Measurements from ENCODE around the gene GID8. TPM values are rescaled to one million over a fixed set of nuclear protein-coding genes. Genes with fewer than 3 reads are reported as not detected.
A peak's percentile ranks its signal among the peaks of the same experiment; 100 is the strongest.

GID8 gene
- total and polyA plus RNA-seq, 2 of the 13 experiments (the other 11 are each of a cell fraction or from before 2014, with no cell fraction given) = 39.6 to 59.8 TPM

DNA sequence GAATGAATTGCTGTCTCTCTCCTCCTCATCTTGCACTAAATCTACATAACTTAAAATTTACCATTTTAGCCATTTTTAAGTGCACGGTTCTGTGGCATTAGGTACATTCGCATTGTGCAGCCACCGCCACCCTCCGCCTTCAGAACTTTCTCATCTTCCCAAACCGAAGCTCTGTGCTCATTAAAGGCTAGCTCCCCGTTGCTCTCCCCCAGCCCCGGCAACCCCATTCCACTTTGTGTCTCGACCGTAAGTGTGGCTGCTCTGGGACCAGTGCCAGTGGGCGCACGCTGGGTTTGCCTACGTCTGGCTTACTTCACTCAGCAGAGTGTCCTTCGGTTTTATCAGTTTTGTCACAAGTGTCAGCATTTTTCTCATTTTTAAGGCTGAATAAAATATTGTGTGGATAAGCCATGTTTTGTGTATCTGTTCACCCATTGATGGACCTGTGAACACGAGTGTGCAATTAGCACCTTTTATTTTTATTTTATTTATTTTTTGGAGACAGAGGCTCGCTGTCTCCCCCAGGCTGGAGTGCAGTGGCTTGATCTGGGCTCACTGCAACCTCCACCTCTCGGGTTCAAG, 31.3 kb downstream of the GID8 start (continued):
- TF ChIP-seq, protein P1, sequence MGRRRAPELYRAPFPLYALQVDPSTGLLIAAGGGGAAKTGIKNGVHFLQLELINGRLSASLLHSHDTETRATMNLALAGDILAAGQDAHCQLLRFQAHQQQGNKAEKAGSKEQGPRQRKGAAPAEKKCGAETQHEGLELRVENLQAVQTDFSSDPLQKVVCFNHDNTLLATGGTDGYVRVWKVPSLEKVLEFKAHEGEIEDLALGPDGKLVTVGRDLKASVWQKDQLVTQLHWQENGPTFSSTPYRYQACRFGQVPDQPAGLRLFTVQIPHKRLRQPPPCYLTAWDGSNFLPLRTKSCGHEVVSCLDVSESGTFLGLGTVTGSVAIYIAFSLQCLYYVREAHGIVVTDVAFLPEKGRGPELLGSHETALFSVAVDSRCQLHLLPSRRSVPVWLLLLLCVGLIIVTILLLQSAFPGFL (CRISPR knock-in tag; IDR thresholded peaks at IDR 0.05) = no peak
- no peak for TF ChIP-seq ZFP41 (CRISPR knock-in tag; IDR thresholded peaks at IDR 0.05; ENCODE audit: borderline replicate concordance)
- TF ChIP-seq FOXJ3 (CRISPR knock-in tag; IDR thresholded peaks at IDR 0.05; ENCODE audit: borderline replicate concordance) = no peak
- no peak for TF ChIP-seq PAWR (CRISPR knock-in tag; IDR thresholded peaks at IDR 0.05; ENCODE audit: borderline replicate concordance)
- TF ChIP-seq ZNF841 (CRISPR knock-in tag; IDR thresholded peaks at IDR 0.05; ENCODE audit: borderline replicate concordance) = no peak
- no peak for TF ChIP-seq ZNF605 (CRISPR knock-in tag; IDR thresholded peaks at IDR 0.05)
- TF ChIP-seq ZIK1 (CRISPR knock-in tag; IDR thresholded peaks at IDR 0.05; ENCODE audit: borderline replicate concordance, low read depth) = no peak
- TF ChIP-seq U2AF1 (optimal IDR thresholded peaks at IDR 0.05; ENCODE audit: low read depth, low read length) = no peak
- TF ChIP-seq ZNF530 (CRISPR knock-in tag; IDR thresholded peaks at IDR 0.05; ENCODE audit: low read depth) = no peak
- no peak for TF ChIP-seq SIN3B (IDR thresholded peaks at IDR 0.05; ENCODE audit: low read length)
- TF ChIP-seq HNRNPLL (IDR thresholded peaks at IDR 0.05; ENCODE audit: low read depth, low read length, poor library complexity, severe bottlenecking) = peak; percentile 6
- TF ChIP-seq SMYD3 (CRISPR knock-in tag; IDR thresholded peaks at IDR 0.05) = no peak
- TF ChIP-seq, protein P2, sequence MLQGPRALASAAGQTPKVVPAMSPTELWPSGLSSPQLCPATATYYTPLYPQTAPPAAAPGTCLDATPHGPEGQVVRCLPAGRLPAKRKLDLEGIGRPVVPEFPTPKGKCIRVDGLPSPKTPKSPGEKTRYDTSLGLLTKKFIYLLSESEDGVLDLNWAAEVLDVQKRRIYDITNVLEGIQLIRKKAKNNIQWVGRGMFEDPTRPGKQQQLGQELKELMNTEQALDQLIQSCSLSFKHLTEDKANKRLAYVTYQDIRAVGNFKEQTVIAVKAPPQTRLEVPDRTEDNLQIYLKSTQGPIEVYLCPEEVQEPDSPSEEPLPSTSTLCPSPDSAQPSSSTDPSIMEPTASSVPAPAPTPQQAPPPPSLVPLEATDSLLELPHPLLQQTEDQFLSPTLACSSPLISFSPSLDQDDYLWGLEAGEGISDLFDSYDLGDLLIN (CRISPR knock-in tag; IDR thresholded peaks at IDR 0.05; ENCODE audit: borderline replicate concordance) = no peak
- no peak for TF ChIP-seq HMGA1 (CRISPR knock-in tag; conservative IDR thresholded peaks at IDR 0.05)
- no peak for TF ChIP-seq ESRRA (CRISPR knock-in tag; IDR thresholded peaks at IDR 0.05; ENCODE audit: low read depth)
- no peak for TF ChIP-seq RARA (CRISPR knock-in tag; IDR thresholded peaks at IDR 0.05)
- no peak for TF ChIP-seq ZNF746 (CRISPR knock-in tag; IDR thresholded peaks at IDR 0.05)
- TF ChIP-seq ZNF543 (CRISPR knock-in tag; IDR thresholded peaks at IDR 0.05) = no peak
- TF ChIP-seq, protein P3, sequence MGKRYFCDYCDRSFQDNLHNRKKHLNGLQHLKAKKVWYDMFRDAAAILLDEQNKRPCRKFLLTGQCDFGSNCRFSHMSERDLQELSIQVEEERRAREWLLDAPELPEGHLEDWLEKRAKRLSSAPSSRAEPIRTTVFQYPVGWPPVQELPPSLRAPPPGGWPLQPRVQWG (CRISPR knock-in tag; IDR thresholded peaks at IDR 0.05; ENCODE audit: borderline replicate concordance, low read depth) = no peak
- no peak for TF ChIP-seq ZNF570 (CRISPR knock-in tag; IDR thresholded peaks at IDR 0.05; ENCODE audit: borderline replicate concordance)
- TF ChIP-seq, protein P4, sequence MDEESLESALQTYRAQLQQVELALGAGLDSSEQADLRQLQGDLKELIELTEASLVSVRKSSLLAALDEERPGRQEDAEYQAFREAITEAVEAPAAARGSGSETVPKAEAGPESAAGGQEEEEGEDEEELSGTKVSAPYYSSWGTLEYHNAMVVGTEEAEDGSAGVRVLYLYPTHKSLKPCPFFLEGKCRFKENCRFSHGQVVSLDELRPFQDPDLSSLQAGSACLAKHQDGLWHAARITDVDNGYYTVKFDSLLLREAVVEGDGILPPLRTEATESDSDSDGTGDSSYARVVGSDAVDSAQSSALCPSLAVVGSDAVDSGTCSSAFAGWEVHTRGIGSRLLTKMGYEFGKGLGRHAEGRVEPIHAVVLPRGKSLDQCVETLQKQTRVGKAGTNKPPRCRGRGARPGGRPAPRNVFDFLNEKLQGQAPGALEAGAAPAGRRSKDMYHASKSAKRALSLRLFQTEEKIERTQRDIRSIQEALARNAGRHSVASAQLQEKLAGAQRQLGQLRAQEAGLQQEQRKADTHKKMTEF (CRISPR knock-in tag; IDR thresholded peaks at IDR 0.05) = peak; percentile 30; the same call in 1 of the 2 replicates
- TF ChIP-seq POLR2AphosphoS5 (IDR thresholded peaks at IDR 0.05; ENCODE audit: low read depth, low read length) = no peak; the same call in 1 of the 2 replicates
- no peak for TF ChIP-seq PAF1 (CRISPR knock-in tag; IDR thresholded peaks at IDR 0.05)
- TF ChIP-seq JARID2 (CRISPR knock-in tag; IDR thresholded peaks at IDR 0.05; ENCODE audit: insufficient replicate concordance) = peak; percentile 1
